Liver (tissue), 9 donors: ENCODE measurements around the gene RHOD. TPM values are rescaled to one million over a fixed set of nuclear protein-coding genes. Genes with fewer than 3 reads are reported as not detected.

Experiments
- DNase-seq: peaks from one replicate; pipeline ENCODE4 v3.0.0-alpha.2; 2017; ENCODE audit warnings: low spot score
- H3K27ac ChIP-seq, 2 donors: one replicate each; pipeline ENCODE4 v1.7.0; 2013; ENCODE audit warnings: inconsistent platforms in 2 of 2, low read length in 2 of 2, control low read depth in 1 of 2, low read depth in 1 of 2, mild to moderate bottlenecking in 1 of 2
- H3K27me3 ChIP-seq, 4 donors: one replicate each; pipeline versions ENCODE4 v1.6.1 to v1.7.0; 2013; ENCODE audit warnings: low read length in 3 of 4, inconsistent platforms in 1 of 4, mild to moderate bottlenecking in 1 of 4, moderate library complexity in 1 of 4; ENCODE audit not compliant: control insufficient read depth in 4 of 4, insufficient read depth in 4 of 4
- H3K36me3 ChIP-seq, 4 donors: one replicate each; pipeline versions ENCODE4 v1.6.1 to v1.7.0; 2013; ENCODE audit warnings: low read length in 3 of 4, mild to moderate bottlenecking in 3 of 4, low read depth in 1 of 4, moderate library complexity in 1 of 4; ENCODE audit not compliant: control insufficient read depth in 4 of 4, insufficient read depth in 3 of 4
- H3K4me1 ChIP-seq, 4 donors: one replicate each; pipeline versions ENCODE4 v1.6.1 to v1.7.0; 2013; ENCODE audit warnings: low read length in 3 of 4, mild to moderate bottlenecking in 3 of 4, moderate library complexity in 1 of 4; ENCODE audit not compliant: control insufficient read depth in 4 of 4, insufficient read depth in 4 of 4
- H3K4me3 ChIP-seq, 3 donors: one replicate each; pipeline versions ENCODE4 v1.6.1 to v1.7.0; 2013; ENCODE audit warnings: low read length in 3 of 3, control low read depth in 1 of 3, low read depth in 1 of 3, mild to moderate bottlenecking in 1 of 3
- H3K9ac ChIP-seq, 2 donors: one replicate each; pipeline ENCODE4 v1.7.0; 2013; ENCODE audit warnings: low read length in 2 of 2, mild to moderate bottlenecking in 2 of 2, moderate library complexity in 2 of 2, control low read depth in 1 of 2, low read depth in 1 of 2
- H3K9me3 ChIP-seq, 4 donors: one replicate each; pipeline versions ENCODE4 v1.6.1 to v1.7.0; 2013; ENCODE audit warnings: low read length in 3 of 4; ENCODE audit not compliant: control insufficient read depth in 4 of 4
- ATF3 ChIP-seq: IDR thresholded peaks from 2 replicates; pipeline ENCODE4 v1.6.1; 2016; ENCODE audit warnings: antibody characterized with exemption
- CTCF ChIP-seq: fragments of 150-350 bp; IDR thresholded peaks from 2 replicates; pipeline ENCODE4 v1.5.1; 2017; ENCODE audit warnings: improper control_type of control experiment, low read depth, low read length; ENCODE audit not compliant: missing input control
- EGR1 ChIP-seq, 2 donors: IDR thresholded peaks; 2 replicates each; pipeline ENCODE4 v1.6.1; 2016 to 2018; ENCODE audit warnings: antibody characterized with exemption in 2 of 2, low read depth in 2 of 2
- FOXA1 ChIP-seq: IDR thresholded peaks from 2 replicates; pipeline ENCODE4 v1.6.1; 2016; ENCODE audit warnings: antibody characterized with exemption
- FOXA2 ChIP-seq: IDR thresholded peaks from 2 replicates; pipeline ENCODE4 v1.6.1; 2016; ENCODE audit warnings: antibody characterized with exemption
- GABPA ChIP-seq, 2 donors: IDR thresholded peaks in 1 of 2; conservative IDR thresholded peaks in 1 of 2; 2 replicates each; pipeline ENCODE4 v1.6.1; 2016; ENCODE audit warnings: antibody characterized with exemption in 2 of 2, mild to moderate bottlenecking in 1 of 2, moderate library complexity in 1 of 2
- HNF4A ChIP-seq, 2 donors: conservative IDR thresholded peaks; 2 replicates each; pipeline ENCODE4 v1.6.1; 2016; ENCODE audit warnings: antibody characterized with exemption in 2 of 2, mild to moderate bottlenecking in 2 of 2
- JUND ChIP-seq, 2 donors: IDR thresholded peaks; 2 replicates each; pipeline ENCODE4 v1.6.1; 2016; ENCODE audit warnings: antibody characterized with exemption in 2 of 2
- NR2F2 ChIP-seq: IDR thresholded peaks from 2 replicates; pipeline ENCODE4 v1.6.1; 2016; ENCODE audit warnings: antibody characterized with exemption
- REST ChIP-seq: IDR thresholded peaks from 2 replicates; pipeline ENCODE4 v1.6.1; 2016; ENCODE audit warnings: antibody characterized with exemption, mild to moderate bottlenecking
- RXRA ChIP-seq, 2 donors: IDR thresholded peaks; 2 replicates each; pipeline ENCODE4 v1.6.1; 2017 to 2018; ENCODE audit warnings: antibody characterized with exemption in 2 of 2, mild to moderate bottlenecking in 1 of 2
- TAF1 ChIP-seq: conservative IDR thresholded peaks from 2 replicates; pipeline ENCODE4 v1.6.1; 2016; ENCODE audit warnings: antibody characterized with exemption, mild to moderate bottlenecking
- ZBTB33 ChIP-seq: IDR thresholded peaks from 2 replicates; pipeline ENCODE4 v1.6.1; 2016; ENCODE audit warnings: antibody characterized with exemption
- WGBS: extraction: QIAGEN DNeasy Blood & Tissue Kit; methylation state at CpG from one replicate; pipeline ENCODE4 v1.1.7; 2013; 5-methylcytosine and 5-hydroxymethylcytosine counted together
- polyA plus RNA-seq, 2 donors: library from polyadenylated mRNA; stranded (reverse) in 1 of 2; unstranded in 1 of 2; fragments of 200-250 nt in 1 of 2; fragments of >200 nt in 1 of 2; fragmentation: Nextera tagmentation in 1 of 2; extraction: Ambion mirVana in 1 of 2; gene quantifications; one replicate each; pipeline versions ENCODE4 v1.2.1 to v1.2.3, GENCODE V29; 2013 to 2015
- total RNA-seq, 2 donors: library from RNA; depleted of rRNA; stranded (reverse); fragments of >200 nt; gene quantifications; one replicate each; pipeline ENCODE4 v1.2.3, GENCODE V29; 2014
- donor health status: healthy.
- donor health status: healthy.
- donor health status: healthy.
- donor health status: healthy.
- donor health status: healthy.

The RHOD gene
- total and polyA plus RNA-seq, 4 donors = 7.8 to 50.7 (median 33.2) TPM

- H3K27me3 ChIP-seq = no peaks in the 10 kb centered on the region
- no peaks in the 10 kb centered on the region for H3K36me3 ChIP-seq
- H3K4me1 ChIP-seq = peaks cover 0 to 25% (median 14%) of the 10 kb centered on the region in 4 donors
- 86% methylated on average over 7 of the region's 7 CpGs for WGBS
- no peak for TF ChIP-seq CTCF
- TF ChIP-seq TAF1 = no peak
- no peak for TF ChIP-seq GABPA (IDR thresholded peaks at IDR 0.05 in 1 of 2, conservative IDR thresholded peaks at IDR 0.05 in 1 of 2)
- TF ChIP-seq NR2F2 = no peak
- no peak for TF ChIP-seq JUND (IDR thresholded peaks at IDR 0.05)
- no peak for TF ChIP-seq RXRA (IDR thresholded peaks at IDR 0.05)
- TF ChIP-seq ZBTB33 = no peak
- no peak for TF ChIP-seq EGR1 (IDR thresholded peaks at IDR 0.05; ENCODE audit: low read depth in 2 of 2)
- TF ChIP-seq HNF4A (conservative IDR thresholded peaks at IDR 0.05) = no peak
- TF ChIP-seq ATF3 = no peak
- TF ChIP-seq REST = no peak
- TF ChIP-seq FOXA2 = no peak
- H3K9ac ChIP-seq = peak overlapping the region; percentile 48 to 68
- H3K4me3 ChIP-seq = peak overlapping the region in 1 of 3 donors; percentile 87
- H3K27ac ChIP-seq = peak overlapping the region; percentile 70 to 86
- no peak for DNase-seq
- H3K9me3 ChIP-seq = no peaks in the 10 kb centered on the region
Measured at GRCh38 chr11:67117176-67117575, 60.5 kb downstream of the RHOD start.

- Histone ChIP-seq H3K36me3 (no peaks in the 10 kb centered on the region), H3K9me3 (no peaks in the 10 kb centered on the region), H3K27ac (peak overlapping the region; percentile 76 to 96), H3K4me3 (peak overlapping the region in 2 of 3 donors; percentile 23 to 87), H3K27me3 (no peaks in the 10 kb centered on the region), H3K4me1 (peaks cover 0 to 25% (median 15%) of the 10 kb centered on the region in 4 donors), H3K9ac (peak overlapping the region; percentile 48 to 68)
- 5% methylated on average over 65 of the region's 65 CpGs for WGBS
- peak; percentile 46 for DNase-seq
- TF ChIP-seq FOXA2 = no peak
- no peak for TF ChIP-seq FOXA1
- no peak for TF ChIP-seq ZBTB33
- no peak for TF ChIP-seq TAF1
Measured at GRCh38 chr11:67117672-67118180, 61.1 kb downstream of the RHOD start.
